Loucy (cell line): ENCODE results near the gene KRT82.

ENCODE experiments used
- H2AFZ ChIP-seq: fragments of 200-600 bp; sonication (generic); 2 replicates; pipeline ENCODE4 v1.6.0; 2016; ENCODE audit warnings: antibody characterized with exemption, mild to moderate bottlenecking, low read length, moderate library complexity
- H3F3A ChIP-seq: fragments of 200-600 bp; 2 replicates; pipeline ENCODE4 v1.6.0; 2016; ENCODE audit warnings: antibody characterized with exemption, low read depth, mild to moderate bottlenecking
- H3K27me3 ChIP-seq: fragments of 200-600 bp; sonication (generic); 2 replicates; pipeline ENCODE4 v1.6.1; 2014; ENCODE audit warnings: low read length, mild to moderate bottlenecking; ENCODE audit not compliant: insufficient read depth, poor library complexity, severe bottlenecking
- H3K36me3 ChIP-seq: fragments of 200-600 bp; sonication (generic); 2 replicates; pipeline ENCODE4 v1.6.1; 2016; ENCODE audit warnings: low read length; ENCODE audit not compliant: insufficient read depth
- H3K4me1 ChIP-seq: fragments of 200-600 bp; sonication (generic); 2 replicates; pipeline ENCODE4 v1.5.1; 2014; ENCODE audit warnings: low read length, mild to moderate bottlenecking; ENCODE audit not compliant: insufficient read depth, poor library complexity, severe bottlenecking
- H3K4me2 ChIP-seq: fragments of 200-600 bp; sonication (generic); 2 replicates; pipeline ENCODE4 v1.6.0; 2014; ENCODE audit warnings: antibody characterized with exemption, low read length, low read depth, mild to moderate bottlenecking; ENCODE audit not compliant: poor library complexity, severe bottlenecking
- H3K4me3 ChIP-seq: fragments of 200-600 bp; sonication (generic); 2 replicates; pipeline ENCODE4 v1.5.1; 2014; ENCODE audit warnings: low read length, mild to moderate bottlenecking, mixed read lengths; ENCODE audit not compliant: poor library complexity, severe bottlenecking
- H3K79me2 ChIP-seq: fragments of 200-600 bp; sonication (generic); 2 replicates; pipeline ENCODE4 v1.6.1; 2014; ENCODE audit warnings: low read length; ENCODE audit not compliant: insufficient read depth
- H3K9ac ChIP-seq: fragments of 200-600 bp; sonication (generic); 2 replicates; pipeline ENCODE4 v1.6.0; 2014; ENCODE audit warnings: mild to moderate bottlenecking, low read depth, low read length, moderate library complexity; ENCODE audit not compliant: poor library complexity, severe bottlenecking
- H3K9me2 ChIP-seq: fragments of 200-600 bp; sonication (generic); replicated peaks from 2 replicates; pipeline ENCODE4 v1.6.1; 2016; ENCODE audit warnings: low read depth, low read length, mixed read lengths
- H3K9me3 ChIP-seq: fragments of 200-600 bp; sonication (generic); 2 replicates; pipeline ENCODE4 v1.6.1; 2014; ENCODE audit warnings: mild to moderate bottlenecking, antibody characterized with exemption, low read length, low read depth; ENCODE audit not compliant: insufficient read depth
- H4K20me1 ChIP-seq: fragments of 200-600 bp; sonication (generic); 2 replicates; pipeline ENCODE4 v1.6.0; 2014; ENCODE audit warnings: antibody characterized with exemption, low read length, mild to moderate bottlenecking; ENCODE audit not compliant: insufficient read depth, poor library complexity, severe bottlenecking
- CTCF ChIP-seq: fragments of 200-600 bp; sonication (generic); conservative IDR thresholded peaks from 2 replicates; pipeline ENCODE4 v1.5.1; 2014; ENCODE audit warnings: mild to moderate bottlenecking, antibody characterized with exemption, low read length
- EZH2phosphoT487 ChIP-seq: fragments of 200-600 bp; IDR thresholded peaks from 2 replicates; pipeline ENCODE4 v1.6.1; 2018; ENCODE audit warnings: antibody characterized with exemption, mild to moderate bottlenecking, moderate library complexity, borderline replicate concordance

KRT82 gene

DNA sequence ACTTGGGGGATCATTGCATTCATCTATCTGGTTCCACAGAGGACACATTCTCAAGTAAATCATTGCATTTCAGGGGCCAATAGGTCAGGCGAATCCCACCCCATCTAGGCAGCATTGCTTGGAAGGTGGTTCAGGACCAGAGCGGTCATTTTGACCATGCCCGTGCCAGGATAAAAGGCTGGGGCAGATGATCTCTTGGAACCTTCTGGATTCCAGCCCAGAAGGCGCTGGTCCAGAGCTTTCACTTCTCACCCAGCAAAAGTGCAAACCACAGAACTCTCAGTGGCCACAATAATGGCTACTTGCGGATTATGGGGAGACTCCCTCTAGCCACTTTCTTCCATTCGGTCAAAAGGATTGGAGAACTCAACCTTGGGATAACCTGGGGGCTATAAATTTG, 38.3 kb downstream of the KRT82 start:
- Histone ChIP-seq H3K79me2 (no peaks in the 10 kb centered on the region), H3K4me3 (no peak overlapping the region), H3K27me3 (no peaks in the 10 kb centered on the region), H3K4me1 (no peaks in the 10 kb centered on the region), H3K9me3 (no peaks in the 10 kb centered on the region), H3K4me2 (no peak overlapping the region), H4K20me1 (no peaks in the 10 kb centered on the region), H2AFZ (no peak overlapping the region), H3K9me2 (no peaks in the 10 kb centered on the region), H3F3A (no peaks in the 10 kb centered on the region), H3K9ac (no peak overlapping the region), H3K36me3 (no peaks in the 10 kb centered on the region)
- no peak for TF ChIP-seq CTCF

DNA sequence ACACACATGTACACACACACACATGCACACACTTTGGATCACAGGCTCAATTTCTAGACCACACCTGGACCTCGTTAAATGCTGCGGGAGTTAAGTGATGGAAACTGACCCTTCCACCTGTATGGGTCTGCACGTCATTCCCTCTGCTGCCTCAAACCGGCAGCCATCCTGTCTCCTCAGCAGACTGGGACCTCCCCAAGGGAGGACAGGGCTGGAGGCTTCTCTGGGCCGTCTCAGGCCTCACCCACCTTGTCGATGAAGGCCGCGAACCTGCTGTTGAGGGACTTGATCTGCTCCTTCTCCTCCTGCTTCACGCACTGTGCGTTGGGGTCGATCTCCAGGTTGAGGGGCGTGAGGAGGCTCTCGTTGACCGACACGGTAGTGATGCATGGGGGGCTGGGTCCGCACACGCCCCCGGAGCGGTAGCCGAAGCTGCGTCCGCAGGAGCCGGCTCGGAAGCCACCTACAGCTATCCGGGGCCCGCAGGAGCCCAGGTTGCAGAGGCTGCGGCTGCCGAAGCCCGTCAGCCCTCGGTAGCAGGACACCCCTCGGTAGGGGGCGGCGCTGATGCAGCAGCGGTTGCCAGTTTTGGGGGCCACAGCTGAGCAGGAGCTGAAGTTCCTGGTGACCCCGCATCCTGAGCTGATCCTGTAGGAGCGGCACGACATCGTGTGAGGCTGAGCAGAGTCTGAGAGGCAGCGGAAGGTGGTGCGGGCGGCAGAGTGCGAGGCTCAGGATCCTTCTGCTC, 39.2 kb downstream of the KRT82 start, which contains the start of gene KRT85:
Gene KRT85 (minus strand): TSS at position 744 of the 748 bp plus-strand sequence. CDS start 76 bp downstream, at position 668.
- Histone ChIP-seq H3K4me3 (no peak within 1 kb of the TSS), H4K20me1 (no peaks in the 10 kb centered on the region), H3K36me3 (no peaks in the 10 kb centered on the region), H3K9ac (no peak within 1 kb of the TSS), H3K9me3 (no peaks in the 10 kb centered on the region), H3F3A (no peaks in the 10 kb centered on the region), H3K79me2 (no peaks in the 10 kb centered on the region), H2AFZ (no peak within 1 kb of the TSS), H3K27me3 (no peaks in the 10 kb centered on the region), H3K4me1 (peaks cover 2% of the 10 kb centered on the region), H3K9me2 (no peaks in the 10 kb centered on the region), H3K4me2 (no peak within 1 kb of the TSS)
- TF ChIP-seq CTCF = no peak
- no peak for TF ChIP-seq EZH2phosphoT487

- Histone ChIP-seq H3K79me2 (no peaks in the 10 kb centered on the region), H3K9me2 (no peaks in the 10 kb centered on the region), H3K4me1 (peaks cover 22% of the 10 kb centered on the region), H3K36me3 (no peaks in the 10 kb centered on the region), H3K4me3 (no peak overlapping the region), H3F3A (no peaks in the 10 kb centered on the region), H4K20me1 (no peaks in the 10 kb centered on the region), H2AFZ (no peak overlapping the region), H3K9ac (no peak overlapping the region), H3K4me2 (no peak overlapping the region), H3K27me3 (no peaks in the 10 kb centered on the region), H3K9me3 (no peaks in the 10 kb centered on the region)
- TF ChIP-seq EZH2phosphoT487 = no peak
- TF ChIP-seq CTCF = no peak
These were observed 41.1 kb downstream of the KRT82 start for GRCh38 chr12:52364901-52365489.
